Peyer's patch (tissue), 4 donors: ENCODE data around the gene CAP2. TPM values are rescaled to one million over a fixed set of nuclear protein-coding genes. Genes with fewer than 3 reads are reported as not detected.
"Not testable (repeated sequence)": the region's sequence is repeated elsewhere in the genome, so short reads cannot be mapped to it uniquely, and the experiment has no call there.

Experiments
- DNase-seq, 3 donors: peaks; one replicate each; pipeline ENCODE4 v3.0.0-alpha.2; 2017 to 2019
- H3K27ac ChIP-seq, 4 donors: fragments of 200-600 bp; sonication (generic); one replicate each; pipeline ENCODE4 v1.5.1; 2016 to 2019
- H3K27me3 ChIP-seq, 2 donors: fragments of 200-600 bp; sonication (generic); one replicate each; pipeline ENCODE4 v1.5.1; 2019
- H3K36me3 ChIP-seq, 3 donors: fragments of 200-600 bp; sonication (generic); one replicate each; pipeline ENCODE4 v1.5.1; 2016 to 2019
- H3K4me1 ChIP-seq, 4 donors: fragments of 200-600 bp; sonication (generic); one replicate each; pipeline ENCODE4 v1.5.1; 2016 to 2019
- H3K4me3 ChIP-seq, 4 donors: fragments of 200-600 bp; sonication (generic); 1 replicate in 3 of 4; 2 replicates in 1 of 4; pipeline ENCODE4 v1.5.1; 2016 to 2019; ENCODE audit warnings: mild to moderate bottlenecking in 1 of 4
- H3K9me3 ChIP-seq, 4 donors: fragments of 200-600 bp; sonication (generic); one replicate each; pipeline ENCODE4 v1.5.1; 2016 to 2019; ENCODE audit warnings: mild to moderate bottlenecking in 1 of 4
- CTCF ChIP-seq, 6 experiments: fragments of 450-650 bp in 4 of 6; fragments of 200-600 bp in 2 of 6; sonication (generic) in 1 of 6; IDR thresholded peaks; one replicate each; pipeline ENCODE4 v1.5.1; 2017 to 2019; ENCODE audit warnings: antibody characterized with exemption in 6 of 6, mild to moderate bottlenecking in 3 of 6, moderate library complexity in 1 of 6
- POLR2A ChIP-seq, 2 donors: fragments of 450-650 bp; IDR thresholded peaks; one replicate each; pipeline ENCODE4 v1.5.1; 2017; ENCODE audit warnings: antibody characterized with exemption in 2 of 2, mild to moderate bottlenecking in 2 of 2, moderate library complexity in 2 of 2
- total RNA-seq, 4 donors: library from RNA; depleted of rRNA; stranded (reverse); fragments of >200 nt; gene quantifications; one replicate each; pipeline ENCODE4 v1.1.0, GENCODE V29; 2016

Gene CAP2
- total RNA-seq, 4 donors from 2014 or later: 1.7 to 3.2 (median 2.4) TPM

- H3K9me3 ChIP-seq: no peaks in the 10 kb centered on the region
- TF ChIP-seq POLR2A (IDR thresholded peaks at IDR 0.05) (no peak), CTCF (IDR thresholded peaks at IDR 0.05) (no peak)
- H3K4me1 ChIP-seq: no peaks in the 10 kb centered on the region
- no peaks in the 10 kb centered on the region for H3K27me3 ChIP-seq
- no peaks in the 10 kb centered on the region for H3K36me3 ChIP-seq
- DNase-seq: no peak
- H3K4me3 ChIP-seq: no peak overlapping the region
- H3K27ac ChIP-seq: peak overlapping the region in 1 of 4 donors; percentile 55
Observed at GRCh38 chr6:17419189-17419575, 25.8 kb downstream of the CAP2 start.

- DNase-seq: no peak
- H3K9me3 ChIP-seq: no peaks in the 10 kb centered on the region
- TF ChIP-seq POLR2A (IDR thresholded peaks at IDR 0.05): no peak
- no peak for TF ChIP-seq CTCF (IDR thresholded peaks at IDR 0.05)
- H3K4me3 ChIP-seq: no peak overlapping the region
- no peak overlapping the region for H3K27ac ChIP-seq
- H3K27me3 ChIP-seq: no peaks in the 10 kb centered on the region
- H3K4me1 ChIP-seq: no peaks in the 10 kb centered on the region
- H3K36me3 ChIP-seq: no peaks in the 10 kb centered on the region
Observed at GRCh38 chr6:17420368-17420767, 27.0 kb downstream of the CAP2 start.

GRCh38 chr6:17421406-17421805 is 28.0 kb downstream of the CAP2 start:
- H3K36me3 ChIP-seq: no peaks in the 10 kb centered on the region
- no peaks in the 10 kb centered on the region for H3K9me3 ChIP-seq
- TF ChIP-seq POLR2A (IDR thresholded peaks at IDR 0.05): no peak
- TF ChIP-seq CTCF (IDR thresholded peaks at IDR 0.05): no peak
- DNase-seq: no peak
- H3K4me1 ChIP-seq: no peaks in the 10 kb centered on the region
- H3K27me3 ChIP-seq: no peaks in the 10 kb centered on the region
- no peak overlapping the region for H3K4me3 ChIP-seq
- no peak overlapping the region for H3K27ac ChIP-seq

- Histone ChIP-seq H3K36me3 (no peaks in the 10 kb centered on the region), H3K27ac (no peak overlapping the region), H3K4me1 (no peaks in the 10 kb centered on the region), H3K27me3 (no peaks in the 10 kb centered on the region), H3K4me3 (no peak overlapping the region), H3K9me3 (no peaks in the 10 kb centered on the region)
- TF ChIP-seq CTCF (IDR thresholded peaks at IDR 0.05): no peak
- no peak for TF ChIP-seq POLR2A (IDR thresholded peaks at IDR 0.05)
- no peak for DNase-seq
Observed at GRCh38 chr6:17423026-17423425, 29.6 kb downstream of the CAP2 start.

- DNase-seq: no peak
- no peaks in the 10 kb centered on the region for H3K9me3 ChIP-seq
- H3K27me3 ChIP-seq: no peaks in the 10 kb centered on the region
- no peaks in the 10 kb centered on the region for H3K4me1 ChIP-seq
- H3K27ac ChIP-seq: no peak overlapping the region
- no peak overlapping the region for H3K4me3 ChIP-seq
- TF ChIP-seq CTCF (IDR thresholded peaks at IDR 0.05): no peak
- TF ChIP-seq POLR2A (IDR thresholded peaks at IDR 0.05): no peak
- H3K36me3 ChIP-seq: no peaks in the 10 kb centered on the region
Observed at GRCh38 chr6:17427062-17427461, 33.7 kb downstream of the CAP2 start.

- Histone ChIP-seq H3K4me1 (no peaks in the 10 kb centered on the region), H3K9me3 (no peaks in the 10 kb centered on the region), H3K36me3 (no peaks in the 10 kb centered on the region), H3K27me3 (no peaks in the 10 kb centered on the region), H3K27ac (no peak overlapping the region), H3K4me3 (no peak overlapping the region)
- no peak for DNase-seq
- no peak for TF ChIP-seq CTCF (IDR thresholded peaks at IDR 0.05)
- TF ChIP-seq POLR2A (IDR thresholded peaks at IDR 0.05): no peak
Observed at GRCh38 chr6:17427617-17428016, 34.2 kb downstream of the CAP2 start.

- H3K27ac ChIP-seq: peak overlapping the region in 1 of 4 donors; percentile 10
Observed at GRCh38 chr6:17428595-17429120, 35.3 kb downstream of the CAP2 start.

More at GRCh38 chr6:17428595-17429120, 35.3 kb downstream of the CAP2 start:
- H3K4me1 ChIP-seq, DNase-seq, H3K4me3 ChIP-seq, H3K36me3 ChIP-seq, H3K27me3 ChIP-seq, H3K9me3 ChIP-seq: not testable (repeated sequence)
